GM12892 (cell line): ENCODE data around the gene VPS52.

Experiments
- POLR2A ChIP-seq: IDR thresholded peaks from 2 replicates; pipeline ENCODE4 v1.6.1; 2011; ENCODE audit warnings: low read depth, low read length, control low read depth
- POLR2AphosphoS5 ChIP-seq: IDR thresholded peaks from 2 replicates; pipeline ENCODE4 v1.6.1; 2011; ENCODE audit warnings: low read depth, low read length, control low read depth
- TAF1 ChIP-seq: IDR thresholded peaks from 2 replicates; pipeline ENCODE4 v1.6.1; 2011; ENCODE audit warnings: low read depth, mild to moderate bottlenecking, control low read depth, low read length, borderline replicate concordance

- TF ChIP-seq TAF1 = no peak
- no peak for TF ChIP-seq POLR2A
- no peak for TF ChIP-seq POLR2AphosphoS5
Observed at GRCh38 chr6:33271117-33271467, 584 bp downstream of the VPS52 start.
